Right ventricle myocardium superior (tissue), 1 donor: ENCODE results near the gene PTGS1. TPM values are rescaled to one million over a fixed set of nuclear protein-coding genes. Genes with fewer than 3 reads are reported as not detected.
"Not testable (repeated sequence)": the region's sequence is repeated elsewhere in the genome, so short reads cannot be mapped to it uniquely, and the experiment has no call there.

Experiments used
- ATAC-seq: fragments of 200-7000 bp; cut with Tn5 transposase; one replicate; pipeline ENCODE4 v1.9.1; 2020; ENCODE audit warnings: mild to moderate bottlenecking; ENCODE audit not compliant: poor library complexity
- DNase-seq: peaks from one replicate; pipeline ENCODE4 v3.0.0-alpha.2; 2020
- intact Hi-C: fragments of 100-400 bp; cut with DNase I; formaldehyde crosslinking; loops from one replicate; pipeline ENCODE4 v1.11.2; 2022
- total RNA-seq: library from RNA; stranded (reverse); fragmentation: NEBNext Ultra II Directional; extraction: Animal tissue kit (Norgen Biotek cat#: 25700); gene quantifications from one replicate; pipeline ENCODE4 v1.2.1, GENCODE V29; 2021
- donor health status: DM: no; HTN: yes; CAD: no; lungs with severe emphysema.

Gene PTGS1
- total RNA-seq, 1 donor from 2014 or later, result 4.0 TPM

DNA sequence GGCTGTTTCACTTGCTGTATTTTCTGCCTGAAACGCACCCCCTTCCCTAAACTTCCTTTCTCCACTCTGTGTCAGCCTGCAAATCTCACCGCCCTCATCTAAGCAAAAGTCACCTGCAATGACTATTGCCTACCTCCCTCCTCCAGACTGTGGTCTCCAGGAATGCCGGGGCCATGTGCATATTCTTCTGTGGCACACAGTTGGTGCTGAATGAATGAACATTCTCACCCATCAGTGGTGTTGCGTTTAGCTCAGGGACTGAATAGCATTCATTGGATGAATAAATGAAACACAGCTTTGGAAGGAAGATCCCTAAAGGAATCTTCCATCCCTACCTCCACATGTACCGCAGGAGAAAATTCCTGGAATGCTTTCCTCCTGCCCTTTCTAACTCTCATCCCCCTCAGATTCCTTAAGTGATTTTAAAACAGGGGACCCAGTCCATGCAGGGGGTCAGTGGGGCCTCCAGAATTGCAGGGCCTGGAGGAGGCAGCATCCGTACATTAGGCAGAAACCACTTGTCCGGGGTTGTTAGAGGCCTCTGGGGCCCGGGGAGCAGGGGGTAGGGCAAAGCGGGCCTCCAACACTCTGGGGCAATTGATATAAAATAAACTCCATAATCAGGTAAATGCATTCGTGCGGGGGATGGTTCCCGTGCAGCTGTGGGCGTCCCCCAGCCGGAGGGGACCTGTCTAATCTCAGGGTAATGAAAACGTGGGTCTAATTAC lies 28.3 kb upstream of the PTGS1 start:
- intact Hi-C loops, result no loop called here
- DNase-seq (no peak), ATAC-seq (no peak)

DNA sequence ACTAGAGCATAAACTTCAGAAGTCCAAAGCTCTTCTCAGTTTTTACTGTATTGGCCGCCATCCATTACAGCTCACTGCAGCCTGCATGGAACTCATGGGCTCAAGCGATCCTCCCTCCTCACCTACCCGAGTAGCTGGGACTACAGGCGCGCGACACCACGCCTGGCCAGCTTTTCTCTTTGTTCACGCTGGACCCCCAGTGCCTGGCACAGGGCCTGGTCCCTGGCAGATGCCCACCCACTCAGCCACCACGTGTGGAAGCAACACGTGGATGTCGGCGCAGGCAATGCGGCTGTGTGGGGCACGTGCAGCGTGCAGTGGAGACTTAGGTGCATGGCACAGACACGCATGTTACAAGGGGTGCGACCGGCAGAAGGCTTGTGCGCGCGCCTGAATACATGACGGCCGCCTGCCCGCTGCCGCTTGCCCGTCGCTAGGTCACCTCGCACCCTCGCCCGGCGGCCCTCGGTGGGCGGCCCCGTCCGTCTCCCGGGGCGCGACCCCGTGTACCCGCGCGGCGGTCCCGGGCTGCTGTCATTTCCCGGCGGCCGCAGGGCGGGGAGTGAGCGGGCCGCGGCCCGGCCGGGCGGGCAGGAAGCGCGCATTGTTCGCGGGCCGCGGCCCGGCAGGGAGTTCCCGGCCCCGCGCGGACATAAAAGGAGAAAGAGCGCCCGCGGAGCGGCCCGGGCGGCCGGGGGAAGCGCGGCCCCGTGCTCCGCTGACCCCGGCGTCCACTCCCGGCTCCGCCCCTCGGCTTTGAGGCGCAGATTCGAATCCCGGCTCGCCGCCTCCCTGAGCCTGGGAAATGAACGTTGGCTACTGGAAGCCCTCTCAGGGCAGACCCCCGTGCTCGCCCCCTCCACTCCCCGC lies 24.1 kb upstream of the PTGS1 start:
- peak; percentile 80 for DNase-seq
- intact Hi-C loops, result no loop called here
- peak; percentile 70 for ATAC-seq

DNA sequence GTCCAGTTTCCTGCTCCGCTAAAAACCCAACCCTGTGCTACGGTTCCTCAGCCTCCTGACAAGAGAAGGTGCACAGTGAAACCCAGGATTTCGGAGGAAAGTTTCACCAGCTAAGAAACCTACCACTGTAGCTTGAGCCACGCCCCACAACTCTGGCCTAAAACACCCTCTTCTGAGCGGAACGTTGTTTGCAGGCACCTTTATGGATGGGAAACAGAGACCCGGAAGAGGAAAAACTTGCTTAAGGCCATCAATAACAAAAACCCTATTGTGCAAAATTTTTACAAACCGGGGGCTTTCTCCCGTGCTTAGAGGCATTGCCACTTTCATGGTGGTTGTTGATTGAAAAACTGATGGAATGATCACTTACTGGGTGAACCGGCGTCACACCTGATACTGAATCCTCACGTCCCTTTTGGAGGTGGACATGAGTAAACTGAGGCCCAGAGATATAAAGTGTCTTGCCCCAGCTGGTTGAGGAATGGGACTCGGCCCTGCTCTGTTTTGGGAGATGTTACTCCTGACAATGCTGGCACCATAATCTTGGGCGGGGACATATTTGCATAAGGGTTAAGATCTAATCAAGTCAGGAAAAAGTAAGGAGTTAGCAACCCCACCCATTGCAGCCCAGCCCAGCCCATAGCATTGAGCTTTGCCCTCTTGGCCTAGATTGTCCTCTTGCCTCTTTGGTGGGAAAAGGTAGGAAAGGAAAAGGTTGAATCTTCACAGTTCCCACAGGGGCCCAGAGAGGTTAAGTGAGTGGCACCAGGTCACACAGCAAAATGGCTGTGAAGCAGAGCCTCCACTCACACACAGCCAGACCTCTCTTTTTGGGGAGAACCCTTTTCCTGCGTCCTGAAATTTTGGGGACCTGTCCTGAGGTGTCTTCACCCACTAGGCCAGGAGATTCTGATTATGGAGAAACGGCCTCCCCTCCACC lies 23.2 kb upstream of the PTGS1 start:
- DNase-seq (no peak), ATAC-seq (peak; percentile 15)
- intact Hi-C loops, result no loop called here

DNA sequence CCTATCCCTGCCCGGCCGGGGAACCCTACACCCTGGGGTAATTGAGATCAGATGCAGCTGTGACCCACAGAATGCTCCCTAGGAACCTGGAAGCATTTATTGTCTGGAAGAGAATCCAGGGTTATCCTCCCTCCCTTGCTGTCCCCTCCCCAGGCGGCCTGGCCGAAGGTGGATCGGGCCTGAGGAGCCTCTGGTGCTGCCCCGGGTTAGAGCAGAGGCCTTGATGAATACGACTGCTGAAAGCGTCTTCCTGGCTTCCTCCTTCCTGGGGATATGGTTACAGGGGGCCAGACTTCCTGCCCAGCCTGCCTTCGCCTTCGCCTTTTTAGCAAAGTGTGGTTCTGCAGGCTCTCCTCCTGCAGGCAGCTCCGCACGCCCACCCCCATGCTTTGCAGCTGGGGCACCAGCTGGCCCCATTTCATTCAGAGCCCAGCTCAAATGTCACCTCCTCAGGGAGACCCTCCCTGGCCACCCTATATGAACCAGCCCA lies 22.5 kb upstream of the PTGS1 start:
- intact Hi-C loops, result no loop called here
- DNase-seq (no peak), ATAC-seq (no peak)

DNA sequence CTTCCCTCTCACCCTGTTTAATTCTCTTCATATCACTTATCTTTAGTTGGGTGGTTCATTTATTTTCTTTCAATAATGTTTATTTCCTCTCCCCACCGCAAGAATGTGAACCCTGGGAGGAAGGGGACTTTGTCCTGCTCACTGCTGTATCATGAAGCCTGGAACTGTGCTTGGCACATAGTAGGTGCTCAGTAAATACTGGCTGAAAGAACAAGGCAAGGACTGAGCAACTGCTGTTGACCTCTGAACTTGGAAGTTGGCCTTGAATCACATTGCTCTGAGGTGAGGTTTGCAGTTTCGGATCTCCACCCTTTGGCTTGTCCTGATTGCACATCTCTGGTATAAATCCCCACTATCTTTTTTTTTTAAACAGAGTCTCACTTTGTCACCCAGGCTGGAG lies 22.0 kb upstream of the PTGS1 start:
- ATAC-seq (no peak), DNase-seq (no peak)
- intact Hi-C loops, result no loop called here

DNA sequence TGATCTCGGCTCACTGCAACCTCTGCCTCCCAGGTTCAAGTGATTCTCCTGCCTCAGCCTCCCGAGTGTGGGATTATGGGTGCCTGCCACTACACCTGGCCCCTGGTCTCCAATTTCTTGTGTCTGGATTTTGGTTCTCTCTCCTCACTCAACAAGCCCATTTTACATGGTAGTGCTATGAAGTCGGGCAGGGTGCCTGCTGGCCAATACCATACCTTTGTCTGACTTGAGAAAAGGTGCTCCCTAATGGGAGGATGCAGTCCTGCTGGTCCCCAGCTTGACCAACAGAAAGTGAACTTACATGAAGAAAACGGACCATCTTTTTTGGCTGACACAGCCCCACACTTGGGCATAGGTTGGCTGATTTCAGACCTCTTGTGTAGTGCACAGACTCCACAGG lies 21.6 kb upstream of the PTGS1 start:
- no peak for DNase-seq
- intact Hi-C loops, result no loop called here
- ATAC-seq, result no peak

DNA sequence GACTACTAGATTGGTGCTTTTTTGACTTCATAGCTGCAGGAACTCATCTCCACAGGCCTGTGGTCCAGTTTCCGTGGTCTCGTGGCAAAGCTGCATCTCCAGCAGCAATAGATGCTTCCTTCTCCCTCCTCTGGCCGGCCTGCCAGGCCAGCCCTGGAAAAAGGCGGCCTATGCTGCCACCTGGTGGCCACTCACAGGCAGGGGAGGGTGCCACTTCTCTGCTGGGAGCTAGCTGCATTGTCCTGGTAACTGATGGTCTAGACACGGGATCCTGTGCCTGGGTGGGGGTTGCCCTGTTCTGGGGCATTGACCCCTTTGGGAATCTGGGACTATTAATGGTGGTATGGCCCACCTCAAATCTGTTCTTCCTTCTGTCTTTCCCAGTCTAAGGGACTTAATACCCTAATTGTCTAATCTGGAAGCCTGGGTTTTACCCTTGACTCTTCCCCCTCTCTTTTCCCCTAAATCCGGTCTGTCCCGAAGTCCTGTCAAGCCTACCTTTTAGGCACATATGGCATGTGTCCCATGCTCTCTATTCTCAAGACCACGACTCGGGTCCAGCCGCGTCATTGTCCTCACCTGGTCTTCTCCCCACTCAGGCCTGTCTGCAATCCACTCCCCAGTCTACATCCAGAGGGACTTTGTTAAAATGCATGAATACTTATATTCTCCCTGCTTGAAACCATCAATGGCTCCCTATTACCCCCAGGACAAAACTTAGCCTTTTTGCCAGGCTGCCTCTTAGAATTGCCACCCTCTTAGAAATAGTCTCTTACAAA lies 20.1 kb upstream of the PTGS1 start:
- ATAC-seq (peak; percentile 88), DNase-seq (peak; percentile 86)
- intact Hi-C loops, result loop anchor here (1.0 kb wide), 1 partner anchor 225 kb away; no protein-coding TSS in a partner anchor

DNA sequence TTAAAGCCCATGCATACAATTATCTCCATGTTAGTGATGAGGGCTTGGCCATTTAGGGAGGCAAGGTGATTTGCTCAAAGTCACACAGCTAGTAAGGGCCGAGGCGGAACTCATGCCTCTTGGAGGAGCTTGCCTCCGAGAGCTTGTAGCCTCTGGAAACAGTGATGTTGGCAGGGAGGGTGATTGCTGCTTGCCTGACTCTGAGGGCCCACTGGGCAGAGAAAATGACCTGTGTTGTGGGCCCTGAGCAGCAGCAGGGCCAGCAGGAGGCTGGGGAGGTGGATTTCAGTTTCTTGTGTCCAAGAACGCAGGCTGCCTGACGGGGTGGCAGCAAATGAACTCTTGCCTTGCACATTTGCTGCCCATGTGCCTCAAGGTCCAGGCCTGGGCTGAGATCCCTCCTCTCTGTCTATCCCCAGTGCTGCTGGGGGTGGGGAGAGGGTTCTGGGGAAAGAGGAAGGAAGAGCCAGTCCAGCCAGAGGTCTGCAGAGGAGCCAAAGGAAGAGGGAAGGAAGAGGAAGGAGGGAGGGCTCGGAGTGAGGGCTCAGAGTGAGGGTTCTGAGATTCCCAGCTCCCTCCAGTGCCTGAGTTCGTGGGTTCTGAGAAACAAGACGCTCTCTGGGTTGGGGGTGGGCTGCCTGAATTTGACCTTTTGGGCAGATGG lies 16.2 kb upstream of the PTGS1 start:
- intact Hi-C loops, result no loop called here
- DNase-seq (peak; percentile 52), ATAC-seq (peak; percentile 35)

DNA sequence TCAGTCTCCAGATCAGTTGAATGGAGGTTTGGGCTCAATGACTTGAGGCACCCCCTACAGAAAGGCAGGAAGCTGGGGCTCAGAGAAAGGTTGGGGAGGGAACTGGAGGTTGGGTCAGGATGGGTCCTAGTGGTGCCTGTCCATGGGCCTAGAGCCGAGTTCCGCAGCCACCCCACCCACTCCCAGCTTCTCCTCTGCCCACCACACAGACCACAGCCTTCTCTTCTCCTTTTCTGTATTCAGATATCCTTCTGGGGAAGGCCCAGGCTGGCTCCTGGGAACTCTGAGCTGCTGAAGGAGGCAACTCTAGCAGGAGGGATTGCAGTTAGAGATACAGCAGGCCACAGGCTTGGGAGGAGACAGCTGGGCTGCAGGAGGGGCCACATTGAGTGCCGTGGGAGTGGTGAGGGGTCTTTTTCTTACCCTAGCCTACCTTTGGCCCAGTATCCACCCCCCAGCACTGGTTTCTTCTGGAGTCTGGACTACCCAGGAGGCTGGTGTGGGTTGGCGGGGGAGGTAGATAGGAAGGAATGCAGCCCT lies 15.4 kb upstream of the PTGS1 start:
- no peak for DNase-seq
- no peak for ATAC-seq
- intact Hi-C loops, result no loop called here

DNA sequence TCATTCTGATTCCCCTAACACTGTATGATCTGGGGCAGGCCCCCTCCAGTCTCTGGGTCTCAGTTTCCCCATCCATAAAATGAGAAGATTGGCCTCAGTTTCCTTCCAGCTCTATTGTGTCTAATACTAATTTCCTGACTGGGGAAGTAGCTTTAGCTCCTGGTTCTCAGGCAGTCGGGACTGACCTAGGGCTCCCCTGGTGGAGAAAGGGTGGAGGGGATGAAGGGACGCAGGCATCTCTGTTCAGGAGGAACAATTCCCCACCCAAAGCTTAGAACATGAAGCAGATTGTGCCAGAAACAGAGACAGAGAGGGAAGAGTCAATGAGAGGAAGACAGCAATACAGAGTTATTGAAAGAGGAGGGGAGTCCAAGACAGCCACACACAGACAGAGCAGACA lies 14.2 kb upstream of the PTGS1 start:
- ATAC-seq (no peak), DNase-seq (no peak)
- intact Hi-C loops, result no loop called here

DNA sequence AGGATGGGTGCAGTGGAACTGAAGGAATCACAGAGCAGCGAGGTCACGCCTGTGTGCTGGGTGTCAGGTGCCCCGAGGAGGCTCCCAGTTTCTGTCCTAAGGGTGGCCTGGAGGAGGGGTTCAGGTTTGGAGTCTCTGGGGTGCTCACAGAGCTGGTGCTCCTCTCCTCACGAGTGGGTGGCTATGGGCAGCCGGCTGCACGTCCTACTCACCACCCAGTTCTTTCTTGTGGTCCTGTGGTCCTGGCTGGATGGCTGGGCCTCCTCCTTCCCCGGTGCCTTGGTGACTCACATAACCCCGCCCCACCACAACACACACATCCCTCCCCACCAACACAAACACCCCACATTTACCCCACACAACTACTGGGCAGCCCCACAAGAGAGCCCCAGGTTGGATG lies 9.9 kb upstream of the PTGS1 start:
- DNase-seq (no peak), ATAC-seq (no peak)
- intact Hi-C loops, result no loop called here

DNA sequence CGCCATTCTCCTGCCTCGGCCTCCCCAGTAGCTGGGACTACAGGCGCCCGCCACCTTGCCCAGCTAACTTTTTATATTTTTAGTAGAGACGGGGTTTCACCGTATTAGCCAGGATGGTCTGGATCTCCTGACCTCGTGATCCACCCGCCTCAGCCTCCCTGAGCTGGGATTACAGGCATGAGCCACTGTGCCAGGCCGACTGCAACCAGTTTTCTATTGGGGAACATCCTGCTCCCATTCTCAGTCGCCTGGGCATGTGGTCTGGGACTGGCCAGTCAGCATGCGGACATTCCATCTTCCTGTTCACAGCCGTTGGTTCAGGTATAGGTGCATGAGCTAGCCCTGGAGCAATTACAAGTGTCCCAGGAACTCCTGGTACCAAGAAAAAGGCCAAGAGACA lies 7.7 kb upstream of the PTGS1 start:
- ATAC-seq, intact Hi-C loops, DNase-seq: not testable (repeated sequence)

DNA sequence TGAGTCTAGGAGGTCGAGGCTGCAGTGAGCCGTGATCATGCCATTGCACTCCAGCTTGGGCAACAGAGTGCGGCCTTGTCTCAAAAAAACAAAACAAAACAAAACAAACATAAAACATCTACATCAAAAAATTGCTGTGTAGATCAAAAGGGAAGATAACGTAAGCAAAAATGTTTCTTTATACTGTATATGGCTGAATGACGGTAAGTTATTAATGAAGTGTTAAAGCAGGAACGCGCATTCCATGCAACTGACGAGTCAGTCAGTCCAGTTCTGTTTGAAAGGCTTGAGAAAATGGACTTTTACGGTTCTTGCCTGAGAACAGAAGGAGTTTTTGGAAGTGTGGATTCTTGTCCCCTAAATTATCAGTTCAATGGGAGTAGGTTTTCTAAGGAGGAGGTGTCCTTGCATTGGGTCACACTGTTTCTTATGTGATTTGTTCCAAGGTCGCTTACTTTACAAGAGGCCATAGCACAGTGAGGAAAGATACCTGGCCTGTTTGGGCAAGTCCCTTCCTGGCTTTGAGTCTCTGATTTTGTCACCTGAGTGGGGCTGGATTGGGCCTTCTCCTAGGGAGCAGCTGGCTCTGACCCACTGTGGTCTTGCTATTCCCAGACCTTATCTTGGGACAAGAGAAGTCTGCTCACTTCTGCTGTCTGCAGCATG lies 6.6 kb upstream of the PTGS1 start:
- intact Hi-C loops, result no loop called here
- ATAC-seq (no peak), DNase-seq (no peak)

DNA sequence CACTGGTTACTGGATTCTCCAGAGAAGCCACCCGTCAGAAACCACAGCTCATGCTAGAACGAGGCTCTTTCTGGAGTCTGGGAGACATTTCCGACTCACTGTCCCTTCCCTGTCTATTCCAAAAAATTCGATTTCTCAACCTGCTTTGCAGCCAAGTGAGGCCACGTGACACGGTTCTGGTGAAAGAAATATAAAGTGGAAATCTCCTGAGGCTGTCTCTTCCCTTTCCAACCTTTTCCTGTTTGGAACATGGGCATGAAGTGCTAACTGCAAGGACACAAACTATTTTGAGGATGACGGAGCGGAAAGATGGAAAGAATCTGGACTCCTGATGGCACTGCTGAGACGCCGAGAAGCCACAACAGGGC lies 6.1 kb upstream of the PTGS1 start:
- DNase-seq (peak; percentile 57), ATAC-seq (peak; percentile 71)
- intact Hi-C loops, result no loop called here

DNA sequence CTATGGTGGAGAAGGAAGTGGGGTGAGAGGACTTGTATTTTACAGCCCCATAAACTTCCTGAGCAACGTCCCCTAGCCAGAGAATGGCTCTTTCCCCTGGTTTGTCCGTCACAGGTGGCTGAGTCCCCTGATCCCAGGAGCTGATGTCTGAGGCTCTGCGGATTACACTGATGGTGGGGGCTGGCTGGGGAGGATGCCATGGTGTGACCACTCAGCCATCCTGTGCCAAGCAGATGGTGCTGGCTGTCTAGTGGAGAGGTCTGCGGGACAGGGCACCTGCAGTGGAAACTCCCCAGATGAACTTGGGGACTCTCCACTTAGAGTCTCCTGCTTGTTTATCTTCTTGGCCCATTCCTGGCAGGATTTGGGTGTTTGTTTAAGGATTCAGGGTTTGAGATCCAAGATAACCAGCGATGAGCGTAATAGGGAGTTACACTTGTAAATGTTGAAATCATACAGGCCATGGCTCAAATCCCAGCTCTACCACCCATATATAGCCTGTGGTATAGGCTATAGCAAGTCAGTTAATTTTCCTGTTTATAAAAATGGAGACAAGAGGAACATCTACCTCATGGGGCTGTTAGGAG lies 4.7 kb upstream of the PTGS1 start:
- ATAC-seq (no peak), DNase-seq (no peak)
- intact Hi-C loops, result no loop called here

DNA sequence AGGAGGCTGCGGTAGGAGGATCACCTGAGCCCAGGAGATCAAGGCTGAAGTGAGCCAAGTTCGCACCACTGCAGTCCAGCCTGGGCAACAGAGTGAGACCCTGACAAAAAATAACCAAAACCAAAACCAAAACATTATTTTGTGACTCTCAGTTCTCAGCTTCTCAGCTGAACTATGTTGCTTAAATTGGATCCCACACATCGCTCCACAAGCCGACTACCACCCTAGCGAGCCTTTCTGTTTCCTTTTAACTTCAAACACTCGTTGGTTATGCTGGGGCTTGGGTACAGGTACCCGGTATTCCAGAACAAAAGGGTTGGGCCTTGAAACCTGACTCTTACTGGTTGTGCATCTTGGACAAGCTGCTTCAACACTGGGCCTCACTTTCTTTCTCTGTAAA lies 3.8 kb upstream of the PTGS1 start:
- intact Hi-C loops, result no loop called here
- ATAC-seq, result no peak
- no peak for DNase-seq
